ENCODE data around the gene SRGAP3. TPM values are rescaled to one million over a fixed set of nuclear protein-coding genes. Genes with fewer than 3 reads are reported as not detected.
A peak's percentile ranks its signal among the peaks of the same experiment; 100 is the strongest.

Gene SRGAP3
- total and polyA plus RNA-seq, 5 experiments from 2014 or later = 0.73 to 2.5 (median 1.8) TPM

- Mint-ChIP-seq H3K4me3 (peak overlapping the region; percentile 91 to 99 (median 96)), H3K27ac (peak overlapping the region; percentile 91 to 99 (median 98)), H3K36me3 (peaks cover 0 to 17% (median 3%) of the 10 kb centered on the region in 3 donors), H3K4me1 (peaks cover 12 to 44% (median 35%) of the 10 kb centered on the region in 4 donors), H3K27me3 (peaks cover 0 to 4% (median 0%) of the 10 kb centered on the region in 5 donors), H3K9me3 (no peaks in the 10 kb centered on the region)
- POLR2A ChIA-PET = interaction anchor here (0.5 to 1.6 kb wide), 2 partner anchors 9 to 726 kb away, joined by 4 to 6 read pairs; no protein-coding TSS in a partner anchor
- no peak for DNase-seq
- no peak for ATAC-seq
Measured at GRCh38 chr3:8962226-8962861, 287.1 kb downstream of the SRGAP3 start.

GRCh38 chr3:8959668-8960067 lies 289.8 kb downstream of the SRGAP3 start:
- Mint-ChIP-seq H3K36me3 (peaks cover 0 to 42% (median 14%) of the 10 kb centered on the region in 3 donors), H3K4me1 (peaks cover 14 to 54% (median 35%) of the 10 kb centered on the region in 4 donors), H3K27me3 (peaks cover 0 to 3% (median 0%) of the 10 kb centered on the region in 5 donors), H3K4me3 (peak overlapping the region in 1 of 10 donors; percentile 42), H3K9me3 (no peaks in the 10 kb centered on the region), H3K27ac (peak overlapping the region in 1 of 10 donors; percentile 29)
- ATAC-seq (no peak), DNase-seq (no peak)
- POLR2A ChIA-PET = interaction anchor here (0.6 kb wide), 1 partner anchor 477 kb away, joined by 3 read pairs; no protein-coding TSS in a partner anchor

GRCh38 chr3:8954938-8955763 lies 294.3 kb downstream of the SRGAP3 start:
- no peak overlapping the region for H3K4me3 Mint-ChIP-seq
- no peak for DNase-seq
- peaks cover 8 to 22% (median 18%) of the 10 kb centered on the region in 4 donors for H3K4me1 Mint-ChIP-seq
- no peaks in the 10 kb centered on the region for H3K9me3 Mint-ChIP-seq
- no peaks in the 10 kb centered on the region for H3K27me3 Mint-ChIP-seq
- POLR2A ChIA-PET = no interaction called here
- ATAC-seq = peak in 1 of 2 donors; percentile 41
- H3K27ac Mint-ChIP-seq = no peak overlapping the region
- peaks cover 0 to 46% (median 16%) of the 10 kb centered on the region in 3 donors for H3K36me3 Mint-ChIP-seq

- no peak for ATAC-seq
- H3K36me3 Mint-ChIP-seq = peaks cover 0 to 38% (median 16%) of the 10 kb centered on the region in 3 donors
- no peaks in the 10 kb centered on the region for H3K27me3 Mint-ChIP-seq
- H3K4me3 Mint-ChIP-seq = no peak overlapping the region
- POLR2A ChIA-PET = interaction anchor here (0.7 to 1.2 kb wide), 2 partner anchors 10 to 351 kb away, joined by 3 to 4 read pairs; partner anchors contain the start of gene RAD18
- peaks cover 10 to 19% (median 13%) of the 10 kb centered on the region in 4 donors for H3K4me1 Mint-ChIP-seq
- H3K9me3 Mint-ChIP-seq = no peaks in the 10 kb centered on the region
- DNase-seq = no peak
- no peak overlapping the region for H3K27ac Mint-ChIP-seq
Measured at GRCh38 chr3:8953313-8953712, 296.1 kb downstream of the SRGAP3 start.

- no peak overlapping the region for H3K4me3 Mint-ChIP-seq
- no peaks in the 10 kb centered on the region for H3K9me3 Mint-ChIP-seq
- no peak overlapping the region for H3K27ac Mint-ChIP-seq
- peaks cover 10 to 15% (median 13%) of the 10 kb centered on the region in 4 donors for H3K4me1 Mint-ChIP-seq
- DNase-seq = no peak
- no peaks in the 10 kb centered on the region for H3K27me3 Mint-ChIP-seq
- H3K36me3 Mint-ChIP-seq = peaks cover 2 to 39% (median 19%) of the 10 kb centered on the region in 3 donors
- POLR2A ChIA-PET = no interaction called here
- no peak for ATAC-seq
Measured at GRCh38 chr3:8952130-8952529, 297.3 kb downstream of the SRGAP3 start.

- peaks cover 0 to 10% (median 8%) of the 10 kb centered on the region in 4 donors for H3K4me1 Mint-ChIP-seq
- no peaks in the 10 kb centered on the region for H3K27me3 Mint-ChIP-seq
- no peak overlapping the region for H3K27ac Mint-ChIP-seq
- POLR2A ChIA-PET = interaction anchor here (0.6 kb wide), 1 partner anchor 753 kb away, joined by 4 read pairs; no protein-coding TSS in a partner anchor
- peaks cover 0 to 23% (median 14%) of the 10 kb centered on the region in 9 donors for H3K9me3 Mint-ChIP-seq
- H3K4me3 Mint-ChIP-seq = no peak overlapping the region
- ATAC-seq = no peak
- peaks cover 27 to 59% (median 52%) of the 10 kb centered on the region in 3 donors for H3K36me3 Mint-ChIP-seq
- DNase-seq = no peak
Measured at GRCh38 chr3:8945890-8946600, 303.4 kb downstream of the SRGAP3 start.

GRCh38 chr3:8942746-8943488 lies 306.5 kb downstream of the SRGAP3 start:
- Mint-ChIP-seq H3K27ac (no peak overlapping the region), H3K36me3 (peaks cover 30 to 73% (median 56%) of the 10 kb centered on the region in 3 donors), H3K4me1 (no peaks in the 10 kb centered on the region), H3K27me3 (no peaks in the 10 kb centered on the region), H3K4me3 (no peak overlapping the region), H3K9me3 (peaks cover 0 to 23% (median 14%) of the 10 kb centered on the region in 9 donors)
- DNase-seq (no peak), ATAC-seq (no peak)
- POLR2A ChIA-PET = no interaction called here

GRCh38 chr3:8942115-8942514 lies 307.3 kb downstream of the SRGAP3 start:
- ATAC-seq = no peak
- Mint-ChIP-seq H3K27me3 (no peaks in the 10 kb centered on the region), H3K4me3 (no peak overlapping the region), H3K27ac (no peak overlapping the region), H3K9me3 (peaks cover 0 to 23% (median 14%) of the 10 kb centered on the region in 9 donors), H3K4me1 (no peaks in the 10 kb centered on the region), H3K36me3 (peaks cover 27 to 71% (median 53%) of the 10 kb centered on the region in 3 donors)
- DNase-seq = no peak
- POLR2A ChIA-PET = no interaction called here

GRCh38 chr3:8938021-8938420 lies 311.4 kb downstream of the SRGAP3 start:
- DNase-seq (peak in 1 of 10 donors; percentile 6), ATAC-seq (no peak)
- POLR2A ChIA-PET = no interaction called here
- peaks cover 10 to 69% (median 28%) of the 10 kb centered on the region in 3 donors for H3K36me3 Mint-ChIP-seq
- no peak overlapping the region for H3K4me3 Mint-ChIP-seq
- no peak overlapping the region for H3K27ac Mint-ChIP-seq
- H3K4me1 Mint-ChIP-seq = no peaks in the 10 kb centered on the region
- no peaks in the 10 kb centered on the region for H3K27me3 Mint-ChIP-seq
- H3K9me3 Mint-ChIP-seq = peaks cover 0 to 7% (median 4%) of the 10 kb centered on the region in 9 donors

- Mint-ChIP-seq H3K9me3 (peaks cover 0 to 3% (median 0%) of the 10 kb centered on the region in 9 donors), H3K36me3 (peaks cover 5 to 65% (median 22%) of the 10 kb centered on the region in 3 donors), H3K4me3 (no peak overlapping the region), H3K4me1 (no peaks in the 10 kb centered on the region), H3K27ac (no peak overlapping the region), H3K27me3 (no peaks in the 10 kb centered on the region)
- POLR2A ChIA-PET = no interaction called here
- ATAC-seq (no peak), DNase-seq (no peak)
Measured at GRCh38 chr3:8937064-8938020, 312.1 kb downstream of the SRGAP3 start.

- peaks cover 0 to 35% (median 14%) of the 10 kb centered on the region in 3 donors for H3K36me3 Mint-ChIP-seq
- POLR2A ChIA-PET = no interaction called here
- ATAC-seq (no peak), DNase-seq (no peak)
- H3K9me3 Mint-ChIP-seq = no peaks in the 10 kb centered on the region
- no peaks in the 10 kb centered on the region for H3K4me1 Mint-ChIP-seq
- no peaks in the 10 kb centered on the region for H3K27me3 Mint-ChIP-seq
- no peak overlapping the region for H3K27ac Mint-ChIP-seq
- no peak overlapping the region for H3K4me3 Mint-ChIP-seq
Measured at GRCh38 chr3:8932507-8932906, 316.9 kb downstream of the SRGAP3 start.

All from naive thymus-derived CD8-positive, alpha-beta T cell (primary cell).